GM18502 (cell line): ENCODE measurements around the gene OPCML.

Source experiments
- ATAC-seq: cut with Tn5 transposase; IDR thresholded peaks from one replicate; pipeline ENCODE4 v1.9.1; 2021; ENCODE audit warnings: mild to moderate bottlenecking; ENCODE audit not compliant: unreplicated experiment, poor library complexity

Gene OPCML

GRCh38 chr11:132792341-132793140, 739.8 kb downstream of the OPCML start:
- ATAC-seq, result no peak

GRCh38 chr11:132790971-132791370, 741.3 kb downstream of the OPCML start:
- ATAC-seq, result no peak

GRCh38 chr11:132790466-132790865, 741.8 kb downstream of the OPCML start:
- ATAC-seq, result no peak

GRCh38 chr11:132788816-132789325, 743.4 kb downstream of the OPCML start:
- ATAC-seq, result no peak

GRCh38 chr11:132785878-132786277, 746.4 kb downstream of the OPCML start:
- ATAC-seq, result no peak

GRCh38 chr11:132784441-132784840, 747.9 kb downstream of the OPCML start:
- ATAC-seq, result no peak

GRCh38 chr11:132782102-132782501, 750.2 kb downstream of the OPCML start:
- no peak for ATAC-seq

- no peak for ATAC-seq
Measured at GRCh38 chr11:132780046-132780445, 752.3 kb downstream of the OPCML start.

GRCh38 chr11:132779497-132779896, 752.8 kb downstream of the OPCML start:
- no peak for ATAC-seq

- no peak for ATAC-seq
Measured at GRCh38 chr11:132777067-132777975, 755.0 kb downstream of the OPCML start.

- no peak for ATAC-seq
Measured at GRCh38 chr11:132773751-132774150, 758.5 kb downstream of the OPCML start.

- ATAC-seq, result no peak
Measured at GRCh38 chr11:132772703-132773545, 759.4 kb downstream of the OPCML start.

GRCh38 chr11:132771746-132772145, 760.6 kb downstream of the OPCML start:
- no peak for ATAC-seq

- no peak for ATAC-seq
Measured at GRCh38 chr11:132770829-132771530, 761.3 kb downstream of the OPCML start.

- ATAC-seq, result no peak
Measured at GRCh38 chr11:132763503-132763902, 768.8 kb downstream of the OPCML start.

GRCh38 chr11:132755934-132756333, 776.4 kb downstream of the OPCML start:
- no peak for ATAC-seq

- ATAC-seq, result no peak
Measured at GRCh38 chr11:132751516-132752250, 780.6 kb downstream of the OPCML start.

- ATAC-seq, result no peak
Measured at GRCh38 chr11:132746305-132746704, 786.0 kb downstream of the OPCML start.

GRCh38 chr11:132745306-132745705, 787.0 kb downstream of the OPCML start:
- ATAC-seq, result no peak
